NCI-H82 treated with DMSO at 0.1 percent for 48 hours (cell line): ENCODE measurements around the gene SIGLEC10.
"Not testable (repeated sequence)": the region's sequence is repeated elsewhere in the genome, so short reads cannot be mapped to it uniquely, and the experiment has no call there.

Experiments
- DNase-seq: peaks from one replicate; lab custom pipeline; 2025; ENCODE audit not compliant: unreplicated experiment; lab: John Stamatoyannopoulos, UW

SIGLEC10 gene

DNA sequence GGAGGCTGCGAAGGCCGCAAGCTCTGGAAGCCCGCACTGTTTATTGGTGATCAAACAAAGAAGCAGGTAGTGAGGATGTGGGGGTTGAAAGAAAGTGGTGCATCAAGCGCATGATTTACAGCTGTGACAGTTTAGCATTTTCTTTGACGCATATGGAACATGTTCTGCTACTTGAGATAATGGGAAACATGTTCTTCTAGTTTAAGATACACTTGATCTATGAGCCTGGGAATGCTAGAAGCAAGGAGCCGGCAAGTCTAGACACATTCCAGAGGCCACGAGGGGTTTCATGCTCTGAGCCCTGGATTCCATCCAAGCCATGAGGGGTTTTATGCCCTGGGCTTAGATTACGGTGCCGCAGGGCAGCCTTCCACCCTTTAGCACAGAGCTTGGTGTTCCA lies 20.0 kb downstream of the SIGLEC10 start:
- DNase-seq = not testable (repeated sequence)

DNA sequence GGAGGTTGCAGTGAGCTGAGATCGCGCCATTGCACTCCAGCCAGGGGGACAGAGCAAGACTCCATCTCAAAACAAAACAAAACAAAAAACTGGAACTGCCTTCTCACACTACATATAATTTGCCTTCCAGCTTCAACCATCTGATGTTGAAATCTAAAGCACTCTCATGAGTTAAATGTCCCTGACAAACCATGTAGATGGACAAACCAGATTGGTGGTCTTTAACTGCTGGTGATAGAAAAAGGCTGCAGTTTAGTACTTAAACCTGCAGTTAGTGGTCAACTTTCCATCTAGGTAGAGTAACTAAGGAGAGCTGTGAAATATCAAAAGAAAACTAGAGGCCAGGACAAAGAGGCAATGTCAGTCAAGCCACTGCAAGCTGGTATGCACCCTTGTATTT lies 21.3 kb downstream of the SIGLEC10 start:
- DNase-seq = no peak

- DNase-seq = peak; percentile 88
Measured at GRCh38 chr19:51394050-51394836, 23.2 kb downstream of the SIGLEC10 start.

GRCh38 chr19:51392701-51393100 lies 24.7 kb downstream of the SIGLEC10 start:
- DNase-seq = no peak

DNA sequence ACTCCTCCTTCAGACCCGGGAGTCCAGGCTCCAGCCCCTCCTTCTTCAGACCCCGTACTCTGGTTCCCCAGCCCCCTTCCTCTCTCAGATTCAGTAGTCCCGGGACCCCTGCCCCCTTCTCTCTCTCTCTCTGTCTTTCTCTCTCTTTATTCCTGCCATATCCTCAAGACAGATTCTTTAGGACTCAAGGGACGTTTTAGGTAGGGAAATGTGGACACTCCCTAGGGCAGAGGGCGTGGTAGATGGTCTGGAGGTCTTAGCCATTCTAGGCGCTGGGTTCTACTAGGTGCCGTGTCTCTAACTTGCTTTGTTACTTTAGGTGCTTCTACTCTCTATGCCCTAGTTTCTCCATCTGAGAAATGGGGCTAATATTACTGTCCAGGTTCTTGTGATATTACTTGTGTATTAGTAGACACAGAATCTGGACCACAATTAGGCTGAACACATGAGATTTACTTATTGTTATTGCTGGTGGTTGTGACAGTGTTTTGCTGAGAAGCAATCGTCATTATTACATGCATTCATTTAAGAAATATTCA lies 26.3 kb downstream of the SIGLEC10 start:
- no peak for DNase-seq

GRCh38 chr19:51389143-51389542 lies 28.3 kb downstream of the SIGLEC10 start:
- no peak for DNase-seq

DNA sequence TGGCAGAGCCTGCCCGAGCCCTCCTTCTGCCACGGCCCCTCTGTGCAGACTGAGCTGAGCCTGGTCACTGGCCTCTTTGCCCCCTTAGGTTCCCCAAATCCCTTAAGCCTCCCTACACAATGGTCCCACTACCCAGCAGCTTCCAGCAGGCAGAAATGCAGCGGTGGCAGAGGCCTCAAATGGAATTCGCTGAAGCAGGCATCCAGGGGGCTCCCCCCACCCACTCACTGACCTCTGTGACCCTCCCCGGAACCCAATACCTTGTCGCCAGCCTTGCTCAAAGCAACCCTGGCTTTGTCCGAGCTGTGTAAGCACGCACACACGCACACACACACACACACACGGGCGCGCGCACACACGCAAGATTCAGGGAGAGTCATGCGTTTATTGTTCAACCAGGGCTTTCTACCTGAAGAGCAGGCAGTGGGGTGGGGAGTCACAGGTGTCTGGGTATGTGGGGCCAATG lies 29.5 kb downstream of the SIGLEC10 start, which contains the start of gene LIM2:
Gene LIM2, minus strand, starts transcription at position 51 of the 466 bp plus-strand sequence. CDS start 531 bp downstream, outside the sequence.
- no peak for DNase-seq

- no peak for DNase-seq
Measured at GRCh38 chr19:51386882-51387520, 30.4 kb downstream of the SIGLEC10 start.

DNA sequence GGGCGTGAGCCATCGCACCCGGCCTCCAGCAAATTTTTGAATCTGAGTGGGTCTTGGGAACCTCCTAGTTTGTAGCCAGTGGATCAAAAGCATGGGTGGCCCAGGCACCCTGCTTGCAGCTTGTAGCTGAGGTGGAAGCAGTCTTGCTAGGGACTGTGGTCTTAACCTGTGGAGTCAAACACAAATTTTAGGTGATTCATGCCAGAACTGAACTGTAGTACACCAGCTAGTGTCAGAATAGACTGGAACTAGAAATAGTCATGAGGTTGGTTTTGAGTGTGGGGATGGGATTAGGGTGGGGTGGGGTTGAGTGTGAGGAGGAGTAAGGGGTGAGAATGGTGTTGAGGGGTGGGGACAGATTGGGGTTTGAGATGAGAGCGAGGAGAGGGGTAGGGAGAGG lies 35.4 kb downstream of the SIGLEC10 start:
- no peak for DNase-seq

- DNase-seq = no peak
Measured at GRCh38 chr19:51380379-51380778, 37.1 kb downstream of the SIGLEC10 start.

DNA sequence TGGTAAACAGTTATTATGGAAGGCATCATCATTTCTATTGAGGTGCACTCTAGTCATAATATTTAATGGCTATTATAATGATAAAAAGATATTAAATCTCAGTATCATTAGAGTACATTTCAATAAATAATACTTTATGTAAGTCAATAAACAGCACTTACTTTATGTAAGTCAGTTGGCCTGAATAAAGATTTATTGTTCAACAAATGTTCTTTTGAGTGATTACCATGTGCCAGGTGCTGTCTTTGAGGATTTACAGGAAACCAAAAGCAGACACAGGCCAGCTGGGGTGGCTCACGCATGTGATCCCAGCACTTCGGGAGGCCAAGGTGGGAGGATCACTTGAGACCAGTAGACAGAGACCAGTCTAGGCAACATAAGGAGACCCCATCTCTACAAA lies 40.0 kb downstream of the SIGLEC10 start:
- no peak for DNase-seq

DNA sequence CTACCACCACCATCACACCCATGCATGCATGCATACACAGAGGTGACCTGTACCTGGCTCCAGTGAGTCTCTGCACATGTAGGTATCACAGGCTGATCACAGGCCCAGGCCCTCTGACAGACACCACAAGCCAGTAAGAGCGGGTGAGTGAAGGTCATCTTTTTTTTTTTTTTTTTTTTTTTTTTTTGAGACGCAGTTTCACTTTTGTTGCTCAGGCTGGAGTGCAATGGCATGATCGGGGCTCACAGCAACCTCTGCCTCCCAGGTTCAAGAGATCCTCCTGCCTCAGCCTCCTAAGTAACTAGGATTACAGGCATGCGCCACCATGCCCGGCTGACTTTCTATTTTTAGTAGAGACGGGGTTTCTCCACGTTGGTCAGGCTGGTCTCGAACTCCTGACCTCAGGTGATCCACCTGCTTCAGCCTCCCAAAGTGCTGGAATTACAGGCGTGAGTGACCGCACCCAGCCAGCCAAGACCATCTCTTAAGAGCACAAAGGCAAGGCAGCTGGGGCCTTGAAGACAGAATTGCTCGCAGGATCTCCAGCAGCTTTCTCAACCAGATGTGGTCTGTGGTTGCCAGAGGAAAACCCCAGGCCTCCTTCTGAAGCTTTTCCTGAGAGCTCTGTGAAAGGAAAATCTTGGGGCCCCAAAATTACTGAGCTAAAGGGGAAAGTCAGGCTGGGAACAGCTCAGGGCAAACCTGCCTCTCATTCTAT lies 41.8 kb downstream of the SIGLEC10 start:
- DNase-seq = no peak

DNA sequence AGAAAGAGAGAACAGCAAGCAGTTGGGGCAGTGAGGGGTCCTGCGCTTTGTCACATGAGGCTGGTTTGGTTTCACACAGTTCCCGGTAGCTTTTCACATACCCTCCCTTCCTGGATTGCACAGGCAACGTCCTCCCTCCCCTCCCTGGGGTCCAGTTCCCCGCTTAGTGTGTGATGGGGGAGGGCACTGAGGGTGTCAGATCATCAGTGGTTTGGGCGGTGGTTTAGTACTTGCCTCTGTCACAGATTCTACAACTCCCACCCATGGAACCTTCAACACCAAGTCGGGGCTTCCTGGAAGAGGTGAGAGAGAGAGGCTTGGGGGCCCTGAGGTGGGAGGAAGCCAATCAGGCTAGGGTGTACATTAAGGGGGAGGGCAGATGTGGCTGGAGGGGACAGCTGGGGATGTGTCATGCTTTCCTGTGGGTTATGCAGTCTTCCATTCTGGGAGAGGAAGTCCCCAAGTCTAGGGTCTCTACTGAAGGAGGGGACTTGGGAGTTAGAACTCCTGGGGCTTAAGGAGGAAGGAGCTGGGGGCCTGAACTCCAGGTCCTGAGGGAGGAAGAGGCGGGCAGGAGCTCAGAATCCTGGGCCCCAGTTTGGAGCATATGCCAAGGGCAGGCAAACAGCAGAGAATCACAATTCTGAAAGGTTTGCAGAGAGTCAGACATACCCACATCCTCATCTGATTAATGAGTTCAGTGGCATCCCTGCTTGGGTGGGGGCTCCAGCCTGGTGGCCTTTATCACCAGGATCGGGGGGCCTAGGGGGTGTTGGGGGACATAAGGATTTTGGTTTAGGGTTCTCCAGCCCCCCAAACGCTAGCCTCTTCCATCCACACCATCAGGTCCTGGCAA lies 44.6 kb downstream of the SIGLEC10 start, which contains the start of gene NKG7:
Gene NKG7, minus strand, starts transcription at position 6 of the 856 bp plus-strand sequence. CDS start 119 bp downstream, outside the sequence.
- DNase-seq = no peak

DNA sequence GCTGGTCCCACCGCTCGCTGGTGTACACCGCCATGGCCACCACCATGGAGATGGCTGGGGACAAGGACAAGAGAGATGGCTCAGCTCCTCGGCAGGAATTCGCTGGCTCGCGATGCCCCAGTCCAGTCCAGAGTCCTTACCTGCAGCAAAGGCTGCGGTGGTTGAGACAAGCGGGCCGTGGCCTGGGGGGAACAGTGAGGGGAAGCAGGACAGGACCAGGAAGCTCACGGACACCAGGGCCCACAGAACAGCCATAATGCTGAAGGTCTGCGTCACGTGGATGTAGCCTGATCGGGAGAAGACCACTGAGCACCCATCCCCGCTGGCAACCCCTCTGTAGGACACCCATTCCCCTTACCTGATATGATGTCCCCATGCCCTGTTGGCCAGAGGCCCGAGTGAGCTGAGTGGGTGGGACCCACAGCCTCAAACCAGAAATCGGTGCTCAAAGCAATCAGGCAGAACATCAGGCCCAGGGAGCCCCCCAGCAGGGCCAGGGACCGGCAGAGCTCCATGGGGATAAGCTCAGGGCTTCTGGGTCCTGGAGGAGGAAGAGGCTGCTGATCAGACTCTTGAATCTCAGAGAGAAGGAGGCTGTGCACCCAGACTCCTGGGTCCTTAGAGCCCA lies 45.3 kb downstream of the SIGLEC10 start:
- DNase-seq = no peak

DNA sequence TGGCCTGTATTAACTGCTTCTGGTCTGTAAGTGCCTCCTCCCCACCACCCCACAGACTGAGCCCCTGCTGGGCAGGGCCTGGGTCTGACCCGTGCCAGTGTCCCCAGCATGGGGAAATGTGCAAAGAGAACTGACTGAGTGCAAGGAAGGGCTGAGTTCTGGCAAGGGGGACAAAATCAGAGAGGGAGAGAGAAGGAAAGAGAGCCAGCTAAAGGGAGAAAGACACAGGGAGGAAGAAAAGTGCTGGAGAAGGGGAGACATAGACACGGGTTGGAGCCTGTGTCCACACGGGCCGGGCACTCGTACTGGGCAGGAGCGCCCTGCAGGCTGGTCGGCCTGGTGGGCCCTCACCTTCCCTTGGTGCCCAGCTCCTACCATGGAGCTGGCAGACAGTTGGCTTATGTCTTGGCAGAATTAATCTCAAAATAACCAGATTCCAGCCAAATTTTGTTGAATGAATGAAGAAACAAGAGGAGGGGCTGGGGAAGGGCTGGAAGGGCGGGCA lies 46.2 kb downstream of the SIGLEC10 start:
- DNase-seq = no peak

DNA sequence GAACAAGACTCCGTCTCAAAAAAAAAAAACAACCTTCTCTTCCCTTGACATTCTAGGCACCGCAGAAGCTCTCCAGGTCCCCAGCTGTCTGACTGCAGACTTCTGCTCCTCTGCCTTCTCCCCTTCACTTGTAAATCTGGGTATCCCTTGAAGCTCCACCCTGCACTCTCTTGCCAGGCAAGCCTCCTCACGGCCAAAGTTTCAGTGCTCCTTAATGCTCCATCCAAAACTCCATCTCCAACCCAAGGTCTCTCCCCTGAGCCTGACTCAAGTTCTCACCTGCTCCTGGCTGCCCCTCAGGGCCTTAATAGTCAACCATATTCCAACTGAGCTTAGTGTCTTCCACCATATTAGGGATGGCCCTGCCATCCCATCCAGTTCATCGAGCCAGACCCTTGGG lies 47.2 kb downstream of the SIGLEC10 start:
- no peak for DNase-seq

DNA sequence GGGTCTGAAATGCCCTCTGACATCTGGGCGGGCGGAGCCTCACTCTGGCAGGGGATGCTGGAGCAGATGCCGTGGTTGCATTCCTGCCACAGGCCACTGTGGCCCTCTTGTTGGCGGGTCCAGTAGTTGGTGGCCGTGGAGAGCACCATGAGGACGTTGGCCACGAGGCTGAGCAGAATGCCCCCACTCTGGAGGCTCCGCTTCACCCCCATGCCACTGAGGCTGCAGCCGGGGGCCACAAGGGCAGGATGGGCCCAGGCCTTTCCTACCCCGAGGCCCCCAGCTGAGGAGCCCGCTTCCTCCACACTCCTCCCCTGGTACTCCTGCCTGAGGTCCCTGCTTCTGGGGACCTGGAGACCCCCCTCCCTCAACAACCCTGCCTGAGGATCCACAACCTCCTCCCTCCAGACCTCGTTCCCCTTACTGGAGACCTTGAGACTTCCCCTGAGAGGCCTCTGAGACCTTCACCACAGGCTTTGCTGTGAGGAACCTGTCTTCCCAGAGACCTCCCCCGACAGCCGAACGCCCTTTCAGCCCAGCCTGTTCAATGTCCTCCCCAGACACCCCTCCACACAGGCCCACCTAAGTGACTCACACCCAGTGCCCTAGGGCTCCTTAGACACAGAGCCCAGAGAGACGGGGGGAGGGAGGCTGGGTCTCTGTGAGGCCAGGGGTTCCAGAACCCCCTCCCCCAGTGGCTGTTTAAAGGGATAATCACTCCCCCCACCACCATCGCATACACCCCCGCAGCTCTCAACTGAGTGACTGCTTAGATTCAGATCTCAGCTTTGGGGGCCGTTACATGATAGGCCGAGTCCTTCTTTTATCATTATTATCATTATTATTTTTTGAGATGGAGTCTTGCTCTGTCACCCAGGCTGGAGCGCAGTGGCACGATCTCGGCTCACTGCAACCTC lies 48.8 kb downstream of the SIGLEC10 start, which contains the start of gene CLDND2:
Gene CLDND2, minus strand, starts transcription at position 638 of the 917 bp plus-strand sequence. Its CDS starts 426 bp downstream, at position 212.
- DNase-seq = no peak

GRCh38 chr19:51367565-51368365 lies 49.7 kb downstream of the SIGLEC10 start:
- peak; percentile 98 for DNase-seq
